ENCODE data around the gene ZC3HAV1L.

The ZC3HAV1L gene

DNA sequence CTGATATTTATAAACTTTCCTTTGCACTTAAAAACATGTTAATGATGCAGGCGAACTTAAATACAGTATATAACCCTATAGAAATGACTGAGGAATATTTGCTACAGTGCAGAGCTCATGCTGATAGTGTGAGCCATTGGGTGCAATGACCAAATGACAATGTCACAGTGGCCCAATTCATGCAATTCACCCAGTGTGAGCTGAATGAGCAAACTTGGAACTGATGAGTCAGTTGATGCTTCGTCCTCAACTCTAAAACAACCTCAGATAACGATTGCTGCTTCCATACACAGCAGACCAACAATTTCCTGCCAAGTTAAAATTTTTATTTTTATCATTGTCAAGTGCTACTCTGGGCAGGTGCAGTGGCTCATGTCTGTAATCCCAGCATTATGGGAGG, 12.1 kb upstream of the ZC3HAV1L start:
- H3K4me3 ChIP-seq (ENCODE audit: control insufficient read depth, low read depth, low read length), result no peak overlapping the region
- no peak for DNase-seq (ENCODE audit: low read depth)
- TF ChIP-seq, protein P1, sequence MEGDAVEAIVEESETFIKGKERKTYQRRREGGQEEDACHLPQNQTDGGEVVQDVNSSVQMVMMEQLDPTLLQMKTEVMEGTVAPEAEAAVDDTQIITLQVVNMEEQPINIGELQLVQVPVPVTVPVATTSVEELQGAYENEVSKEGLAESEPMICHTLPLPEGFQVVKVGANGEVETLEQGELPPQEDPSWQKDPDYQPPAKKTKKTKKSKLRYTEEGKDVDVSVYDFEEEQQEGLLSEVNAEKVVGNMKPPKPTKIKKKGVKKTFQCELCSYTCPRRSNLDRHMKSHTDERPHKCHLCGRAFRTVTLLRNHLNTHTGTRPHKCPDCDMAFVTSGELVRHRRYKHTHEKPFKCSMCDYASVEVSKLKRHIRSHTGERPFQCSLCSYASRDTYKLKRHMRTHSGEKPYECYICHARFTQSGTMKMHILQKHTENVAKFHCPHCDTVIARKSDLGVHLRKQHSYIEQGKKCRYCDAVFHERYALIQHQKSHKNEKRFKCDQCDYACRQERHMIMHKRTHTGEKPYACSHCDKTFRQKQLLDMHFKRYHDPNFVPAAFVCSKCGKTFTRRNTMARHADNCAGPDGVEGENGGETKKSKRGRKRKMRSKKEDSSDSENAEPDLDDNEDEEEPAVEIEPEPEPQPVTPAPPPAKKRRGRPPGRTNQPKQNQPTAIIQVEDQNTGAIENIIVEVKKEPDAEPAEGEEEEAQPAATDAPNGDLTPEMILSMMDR (IDR thresholded peaks at IDR 0.05; ENCODE audit: control insufficient read depth, insufficient read depth, low read depth, low read length, missing control alignments), result no peak

DNA sequence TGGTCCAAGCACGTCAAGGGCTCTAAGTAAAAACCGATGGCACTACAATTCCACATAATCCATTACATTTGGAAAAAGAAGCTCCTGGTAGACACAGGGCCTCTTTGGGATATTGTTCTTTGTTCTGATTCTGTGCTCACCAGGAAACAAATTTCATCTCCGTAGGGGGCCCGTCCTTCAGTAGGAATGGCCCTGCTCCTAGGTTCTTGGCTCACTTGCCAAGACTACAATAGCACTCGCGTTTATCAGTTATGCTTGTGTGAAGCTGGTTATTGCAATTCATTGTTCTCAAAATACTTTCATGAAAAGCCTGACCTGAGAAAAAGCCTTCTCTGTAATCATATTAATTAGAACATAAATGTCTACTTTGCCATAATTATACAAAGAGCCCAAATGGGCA, 10.3 kb upstream of the ZC3HAV1L start:
- no peak overlapping the region for H3K4me3 ChIP-seq (ENCODE audit: control insufficient read depth, low read depth, low read length)
- TF ChIP-seq, protein P1 (IDR thresholded peaks at IDR 0.05; ENCODE audit: control insufficient read depth, insufficient read depth, low read depth, low read length, missing control alignments), result no peak
- no peak for DNase-seq (ENCODE audit: low read depth)

DNA sequence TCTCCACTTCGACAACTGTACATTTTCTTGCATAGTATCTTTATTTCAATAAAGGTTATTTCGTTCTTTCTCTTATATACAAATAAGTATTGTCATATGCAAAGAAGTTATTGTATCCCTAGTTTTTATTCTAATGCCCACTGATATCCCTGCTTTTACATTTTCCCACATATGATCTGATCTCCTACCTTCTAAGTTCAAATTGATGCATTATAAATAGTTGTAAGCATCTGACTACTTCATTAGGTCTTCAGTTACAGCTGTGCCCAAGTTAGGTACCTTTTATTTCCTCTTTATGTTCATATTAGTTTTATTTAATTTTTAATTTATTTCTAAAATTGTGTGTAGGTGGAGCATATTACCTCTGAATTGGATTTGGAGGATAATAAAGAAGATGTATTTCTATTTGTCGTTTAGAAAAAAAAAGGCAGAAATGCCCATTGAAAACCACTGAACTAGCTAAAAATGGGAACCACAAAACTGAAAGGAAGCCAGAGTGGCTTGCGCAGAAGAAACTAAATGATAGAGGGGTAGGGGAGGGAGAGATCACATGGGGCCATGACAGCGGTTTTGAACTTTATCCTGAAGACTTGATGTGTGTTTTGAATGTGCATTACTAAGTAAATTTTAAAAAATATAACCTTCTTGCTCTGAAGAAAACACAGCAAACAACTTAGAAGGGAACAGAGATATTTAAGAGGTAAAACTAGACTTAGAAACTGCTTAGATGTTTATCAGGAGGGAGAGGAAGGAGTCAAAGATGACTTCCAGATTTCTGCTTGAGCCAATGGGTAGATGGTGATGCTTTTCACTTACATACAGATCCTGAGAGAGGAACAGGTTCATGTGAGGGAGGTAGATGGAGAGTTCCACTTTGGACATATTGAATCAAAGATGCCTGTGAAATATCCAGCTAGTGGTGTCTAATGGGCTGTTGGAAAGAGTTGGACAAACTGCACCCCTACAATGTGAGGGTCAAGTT, 9.3 kb upstream of the ZC3HAV1L start:
- TF ChIP-seq, protein P1 (IDR thresholded peaks at IDR 0.05; ENCODE audit: control insufficient read depth, insufficient read depth, low read depth, low read length, missing control alignments), result no peak
- H3K4me3 ChIP-seq (ENCODE audit: control insufficient read depth, low read depth, low read length), result no peak overlapping the region
- no peak for DNase-seq (ENCODE audit: low read depth)

DNA sequence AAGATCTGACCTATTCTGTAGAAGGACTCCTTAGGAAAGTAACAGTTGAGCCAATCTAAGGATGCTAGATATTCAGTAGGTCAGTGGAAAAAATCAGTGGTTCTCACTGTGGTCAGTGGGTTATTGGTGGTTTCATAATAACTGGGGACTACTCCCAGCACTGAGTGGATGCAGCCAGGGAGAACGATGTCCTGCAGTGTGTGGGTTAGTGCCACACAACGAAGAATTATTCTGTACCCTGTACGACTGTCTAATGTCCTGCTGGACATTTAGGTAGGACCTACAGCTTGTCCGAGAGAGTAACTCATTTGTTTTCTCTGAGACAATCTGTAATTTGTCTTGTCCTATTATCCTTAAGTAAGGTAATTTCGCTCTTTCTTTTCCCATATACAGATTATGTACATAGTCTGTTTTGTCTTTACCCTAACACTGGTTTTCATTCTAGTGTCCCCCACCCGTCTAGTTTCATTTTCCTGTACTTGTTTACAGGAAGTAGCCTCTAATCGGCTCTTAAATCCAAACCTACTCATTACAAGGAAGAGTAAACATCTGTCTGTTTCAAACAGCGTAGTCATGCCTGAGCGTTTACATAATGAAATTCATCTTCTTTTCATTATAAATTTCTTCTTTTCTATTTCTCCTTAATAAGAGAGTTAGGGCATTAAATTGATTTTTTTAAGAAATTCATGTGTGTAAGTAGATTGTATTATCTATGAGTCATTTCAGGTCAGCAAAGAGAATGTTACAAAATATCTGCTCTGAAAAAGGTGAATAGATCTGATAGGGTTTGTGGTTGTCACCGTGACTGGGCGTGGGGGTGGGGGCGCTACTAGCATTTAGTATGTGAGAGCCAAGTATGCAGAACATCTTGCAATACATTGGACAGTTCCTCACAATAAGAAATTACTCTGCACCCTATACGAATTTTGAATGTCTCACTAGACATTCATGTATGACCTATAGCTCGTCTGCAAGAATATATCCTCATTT, 8.3 kb upstream of the ZC3HAV1L start:
- TF ChIP-seq, protein P1 (IDR thresholded peaks at IDR 0.05; ENCODE audit: control insufficient read depth, insufficient read depth, low read depth, low read length, missing control alignments), result no peak
- DNase-seq (ENCODE audit: low read depth), result no peak
- no peak overlapping the region for H3K4me3 ChIP-seq (ENCODE audit: control insufficient read depth, low read depth, low read length)

DNA sequence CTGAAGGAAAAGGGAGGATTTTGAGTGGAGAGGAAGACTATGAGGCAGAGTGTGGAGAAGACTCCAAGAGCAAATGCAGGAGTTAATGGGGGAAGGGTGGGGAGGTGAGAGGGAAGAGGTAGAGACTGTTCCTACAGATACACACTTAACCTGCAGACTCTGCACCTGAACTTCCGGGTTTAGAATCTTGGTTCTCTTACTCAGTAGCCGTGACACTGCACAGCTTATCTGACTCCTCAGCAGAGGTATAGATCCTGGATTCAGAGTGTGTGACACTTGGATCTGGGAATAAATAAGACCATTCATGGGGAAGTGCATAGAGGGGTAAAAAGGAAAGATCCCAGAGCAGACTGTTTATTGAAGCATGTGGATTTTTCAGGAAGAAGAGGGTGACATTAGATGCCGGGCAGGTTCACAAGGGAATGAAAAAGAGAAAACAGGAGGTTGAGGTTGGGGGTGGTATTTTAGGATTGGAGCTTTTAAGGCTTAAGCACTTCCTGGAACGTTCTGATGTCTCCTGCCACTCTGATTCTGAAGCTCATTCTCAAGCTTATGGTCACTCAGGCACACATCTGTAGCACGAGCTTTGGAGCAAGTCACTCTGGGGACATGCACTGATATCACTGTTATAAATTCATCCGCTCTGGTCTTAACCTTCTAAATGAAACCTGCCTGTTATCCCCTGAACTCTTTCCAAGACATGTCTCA, 5.7 kb upstream of the ZC3HAV1L start:
- H3K4me3 ChIP-seq (ENCODE audit: control insufficient read depth, low read depth, low read length), result no peak overlapping the region
- TF ChIP-seq, protein P1 (IDR thresholded peaks at IDR 0.05; ENCODE audit: control insufficient read depth, insufficient read depth, low read depth, low read length, missing control alignments), result no peak
- DNase-seq (ENCODE audit: low read depth), result no peak

DNA sequence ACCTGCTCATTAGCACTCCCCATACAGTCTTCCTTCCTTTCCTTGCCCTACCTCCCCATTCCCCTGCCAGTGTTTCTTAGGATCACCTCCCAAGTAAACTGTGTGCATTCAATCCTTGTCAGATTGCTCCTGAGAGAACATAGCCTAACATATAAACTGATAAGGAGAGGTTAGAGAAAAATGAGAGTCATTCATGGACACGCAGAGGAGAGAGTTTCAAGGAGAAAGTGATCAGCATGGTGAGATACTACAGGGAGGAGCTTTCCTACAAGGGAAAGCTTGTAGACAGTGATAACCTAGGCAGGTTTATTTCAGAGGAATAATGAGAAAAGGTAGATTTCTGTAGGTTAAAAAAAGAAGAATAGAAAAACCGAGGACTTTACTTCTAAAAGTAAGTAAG, 2.8 kb upstream of the ZC3HAV1L start:
- no peak for DNase-seq (ENCODE audit: low read depth)
- no peak overlapping the region for H3K4me3 ChIP-seq (ENCODE audit: control insufficient read depth, low read depth, low read length)
- TF ChIP-seq, protein P1 (IDR thresholded peaks at IDR 0.05; ENCODE audit: control insufficient read depth, insufficient read depth, low read depth, low read length, missing control alignments), result no peak

Data from AG09309 (cell line).